WERI-Rb-1 (cell line): ENCODE data around the gene DUOXA2.
A peak's percentile ranks its signal among the peaks of the same experiment; 100 is the strongest.

ENCODE experiments used
- DNase-seq: peaks from one replicate; pipeline ENCODE4 v3.0.0-alpha.2; 2020
- H3K27ac ChIP-seq: fragments of 250-450 bp; sonication (Bioruptor Pico); 2 replicates; pipeline ENCODE4 v1.5.1; 2020; ENCODE audit warnings: mild to moderate bottlenecking, moderate library complexity
- H3K27me3 ChIP-seq: fragments of 250-450 bp; sonication (Bioruptor Pico); 2 replicates; pipeline ENCODE4 v1.5.1; 2021; ENCODE audit warnings: mild to moderate bottlenecking, low read depth, moderate library complexity; ENCODE audit not compliant: insufficient read depth, severe bottlenecking
- H3K36me3 ChIP-seq: fragments of 250-450 bp; sonication (Bioruptor Pico); 2 replicates; pipeline ENCODE4 v1.5.1; 2020; ENCODE audit warnings: mild to moderate bottlenecking, moderate library complexity
- H3K4me3 ChIP-seq: 2 replicates; pipeline ENCODE4 v1.5.1; 2011; ENCODE audit warnings: low read depth, mild to moderate bottlenecking, control low read depth, low read length
- H3K9me3 ChIP-seq: fragments of 250-450 bp; sonication (Bioruptor Pico); 2 replicates; pipeline ENCODE4 v1.5.1; 2021; ENCODE audit warnings: mild to moderate bottlenecking, moderate library complexity; ENCODE audit not compliant: severe bottlenecking
- TF ChIP-seq, protein P1 (sequence below): IDR thresholded peaks from 2 replicates; pipeline ENCODE4 v1.5.1; 2011; ENCODE audit warnings: low read depth, mild to moderate bottlenecking, control low read depth, inconsistent platforms, low read length

Gene DUOXA2

DNA sequence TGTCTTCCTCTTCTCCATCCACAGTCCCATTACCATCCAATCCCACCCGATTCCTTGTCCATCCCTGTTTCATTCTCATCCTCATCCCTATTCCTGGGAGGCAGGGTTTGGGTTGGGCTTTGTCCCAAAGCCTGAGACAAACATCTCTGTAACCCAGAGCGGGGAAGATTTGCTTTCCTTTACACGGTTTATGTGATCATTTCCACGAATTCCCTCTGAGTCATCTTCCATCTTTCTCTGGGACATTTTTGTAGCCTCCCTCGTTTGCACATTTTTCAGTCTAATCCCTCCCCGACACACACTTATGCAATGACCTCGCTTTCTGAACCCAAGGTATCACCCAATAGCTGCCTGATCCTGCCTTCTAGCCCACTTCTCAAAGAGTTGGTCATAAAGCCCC, 23.0 kb upstream of the DUOXA2 start:
- TF ChIP-seq, protein P1, sequence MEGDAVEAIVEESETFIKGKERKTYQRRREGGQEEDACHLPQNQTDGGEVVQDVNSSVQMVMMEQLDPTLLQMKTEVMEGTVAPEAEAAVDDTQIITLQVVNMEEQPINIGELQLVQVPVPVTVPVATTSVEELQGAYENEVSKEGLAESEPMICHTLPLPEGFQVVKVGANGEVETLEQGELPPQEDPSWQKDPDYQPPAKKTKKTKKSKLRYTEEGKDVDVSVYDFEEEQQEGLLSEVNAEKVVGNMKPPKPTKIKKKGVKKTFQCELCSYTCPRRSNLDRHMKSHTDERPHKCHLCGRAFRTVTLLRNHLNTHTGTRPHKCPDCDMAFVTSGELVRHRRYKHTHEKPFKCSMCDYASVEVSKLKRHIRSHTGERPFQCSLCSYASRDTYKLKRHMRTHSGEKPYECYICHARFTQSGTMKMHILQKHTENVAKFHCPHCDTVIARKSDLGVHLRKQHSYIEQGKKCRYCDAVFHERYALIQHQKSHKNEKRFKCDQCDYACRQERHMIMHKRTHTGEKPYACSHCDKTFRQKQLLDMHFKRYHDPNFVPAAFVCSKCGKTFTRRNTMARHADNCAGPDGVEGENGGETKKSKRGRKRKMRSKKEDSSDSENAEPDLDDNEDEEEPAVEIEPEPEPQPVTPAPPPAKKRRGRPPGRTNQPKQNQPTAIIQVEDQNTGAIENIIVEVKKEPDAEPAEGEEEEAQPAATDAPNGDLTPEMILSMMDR: no peak
- no peak for DNase-seq

DNA sequence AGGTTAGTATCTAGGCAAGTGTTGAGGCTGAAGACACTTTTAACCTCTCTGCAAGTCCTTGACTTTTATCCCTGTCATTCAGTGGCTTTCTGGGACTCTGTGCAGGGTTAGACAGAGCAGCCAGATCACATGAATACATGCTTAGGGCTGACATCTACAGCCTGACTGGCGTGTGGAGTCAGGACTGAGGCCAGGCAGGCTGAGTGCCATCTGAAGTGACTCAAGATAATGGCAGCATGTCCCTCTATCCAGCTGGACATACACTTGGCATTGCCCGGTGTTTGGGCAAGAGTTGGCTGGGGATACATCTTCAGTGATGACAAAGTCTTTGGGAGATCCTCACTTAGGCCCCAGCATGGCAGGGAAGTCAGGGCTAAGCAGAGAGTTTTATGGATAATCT, 22.6 kb upstream of the DUOXA2 start:
- no peak for DNase-seq
- Histone ChIP-seq H3K4me3 (no peak overlapping the region), H3K36me3 (no peaks in the 10 kb centered on the region), H3K27me3 (no peaks in the 10 kb centered on the region), H3K9me3 (no peaks in the 10 kb centered on the region), H3K27ac (no peak overlapping the region)
- TF ChIP-seq, protein P1: no peak

More for the DNA sequence above, 23.0 kb upstream of the DUOXA2 start:
- Histone ChIP-seq H3K27ac (no peak overlapping the region), H3K4me3 (no peak overlapping the region), H3K9me3 (no peaks in the 10 kb centered on the region), H3K27me3 (no peaks in the 10 kb centered on the region), H3K36me3 (no peaks in the 10 kb centered on the region)

DNA sequence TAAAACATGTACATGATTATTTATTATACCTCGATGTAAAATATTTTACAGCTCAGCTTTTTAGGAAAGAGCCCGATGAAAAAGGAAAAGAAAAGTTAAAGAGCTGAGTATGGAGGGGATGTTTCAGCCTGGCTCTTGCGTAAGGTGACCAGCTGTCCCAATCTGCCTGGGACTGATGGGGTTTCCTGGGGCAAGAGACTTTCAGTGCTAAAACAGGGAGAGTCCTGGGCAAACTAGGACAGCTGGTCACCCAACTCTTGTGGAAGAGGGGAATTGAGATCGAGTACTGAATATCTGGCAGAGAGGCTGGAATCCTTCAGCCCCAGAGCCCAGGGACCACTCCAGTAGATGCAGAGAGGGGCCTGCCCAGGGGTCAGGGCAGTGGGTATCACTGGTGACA, 21.1 kb upstream of the DUOXA2 start:
- Histone ChIP-seq H3K27me3 (no peaks in the 10 kb centered on the region), H3K36me3 (no peaks in the 10 kb centered on the region), H3K27ac (no peak overlapping the region), H3K4me3 (no peak overlapping the region), H3K9me3 (no peaks in the 10 kb centered on the region)
- TF ChIP-seq, protein P1: no peak
- no peak for DNase-seq

DNA sequence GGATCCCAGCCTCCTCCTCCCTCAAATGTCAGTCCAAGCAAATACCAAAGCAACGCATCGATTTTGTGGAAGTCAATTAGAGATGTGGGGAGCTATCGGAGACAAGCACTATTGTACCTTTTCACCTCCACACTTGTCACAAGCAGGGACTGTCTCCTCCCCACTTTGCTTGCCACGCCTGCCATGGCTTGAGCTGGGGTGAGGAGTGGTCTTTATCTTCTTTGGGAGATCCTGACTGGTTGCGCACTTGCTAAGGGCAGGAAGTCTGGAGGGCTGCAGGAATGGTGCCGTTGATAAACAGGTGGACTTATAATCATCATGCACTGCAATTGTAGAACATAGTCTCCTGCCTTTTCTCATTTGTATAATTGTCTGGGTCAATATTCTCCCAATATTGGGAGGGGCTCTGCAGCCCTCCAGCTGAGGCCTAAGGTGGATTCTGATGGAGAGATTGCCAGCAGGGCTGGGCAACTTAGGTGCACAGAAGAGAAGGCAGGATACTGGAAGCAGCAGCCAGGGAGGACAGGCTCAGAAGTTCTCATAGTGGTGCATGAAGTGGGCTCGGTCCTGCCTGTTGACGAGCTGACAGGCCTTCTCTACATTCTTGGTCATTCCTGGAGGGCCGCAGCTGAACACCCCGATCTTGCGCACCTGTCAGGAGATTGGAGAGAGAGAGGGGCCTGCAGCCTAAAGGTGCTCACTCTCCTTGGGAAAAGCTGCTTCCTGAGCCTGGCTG, 20.3 kb upstream of the DUOXA2 start:
- Histone ChIP-seq H3K36me3 (no peaks in the 10 kb centered on the region), H3K27ac (no peak overlapping the region), H3K4me3 (no peak overlapping the region), H3K27me3 (no peaks in the 10 kb centered on the region), H3K9me3 (no peaks in the 10 kb centered on the region)
- TF ChIP-seq, protein P1: no peak
- no peak for DNase-seq

DNA sequence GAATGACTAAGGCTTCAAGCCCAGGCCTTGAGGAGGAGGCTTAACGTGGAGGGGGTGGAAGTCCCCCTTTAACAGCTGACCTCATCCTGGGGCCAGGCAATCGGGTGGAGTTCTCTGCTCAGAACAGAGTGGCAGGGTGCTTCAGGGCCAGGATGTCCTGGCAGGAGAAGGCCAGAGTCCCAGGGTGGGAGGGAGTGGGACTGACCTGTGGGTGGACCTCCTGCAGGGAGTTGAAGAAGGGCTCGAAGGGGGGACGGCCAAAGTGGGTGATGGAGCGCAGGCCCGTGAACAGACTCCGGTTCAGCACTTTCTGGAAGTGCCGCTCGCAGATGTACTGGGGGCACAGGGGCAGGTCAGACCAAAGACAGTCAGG, 19.8 kb upstream of the DUOXA2 start:
- TF ChIP-seq, protein P1: no peak
- Histone ChIP-seq H3K27me3 (no peaks in the 10 kb centered on the region), H3K4me3 (no peak overlapping the region), H3K36me3 (no peaks in the 10 kb centered on the region), H3K27ac (no peak overlapping the region), H3K9me3 (no peaks in the 10 kb centered on the region)
- peak; percentile 62 for DNase-seq

DNA sequence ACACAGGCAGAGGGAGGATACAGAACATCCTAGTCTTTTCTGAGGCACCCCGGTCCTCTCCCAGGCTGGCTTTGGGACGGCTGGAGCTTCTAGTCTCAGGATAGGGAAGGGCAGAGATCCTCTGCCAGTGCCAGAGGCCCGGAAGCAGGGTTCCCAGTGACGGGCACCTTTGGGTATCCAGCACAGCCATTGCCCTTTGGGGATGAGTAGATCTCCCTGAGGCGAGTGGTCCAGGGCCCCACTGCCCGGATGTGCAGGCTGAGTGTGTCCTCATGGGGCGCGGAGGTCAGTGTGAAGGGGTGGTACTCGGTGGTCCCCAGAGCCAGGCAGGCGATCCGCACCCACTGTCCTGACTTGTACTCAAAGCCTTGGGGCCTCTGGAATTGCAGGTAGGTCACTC, 18.5 kb upstream of the DUOXA2 start:
- H3K27ac ChIP-seq: no peak overlapping the region
- no peak for DNase-seq
- TF ChIP-seq, protein P1: no peak
- no peak overlapping the region for H3K4me3 ChIP-seq
- H3K36me3 ChIP-seq: no peaks in the 10 kb centered on the region
- no peaks in the 10 kb centered on the region for H3K27me3 ChIP-seq
- no peaks in the 10 kb centered on the region for H3K9me3 ChIP-seq
